GM18873 (cell line): ENCODE results near the gene ING3.
"Not testable (repeated sequence)": the region's sequence is repeated elsewhere in the genome, so short reads cannot be mapped to it uniquely, and the experiment has no call there.

Source experiments
- ATAC-seq: cut with Tn5 transposase; IDR thresholded peaks from one replicate; pipeline ENCODE4 v1.9.1; 2021; ENCODE audit warnings: mild to moderate bottlenecking, moderate library complexity, moderate number of reproducible peaks; ENCODE audit not compliant: unreplicated experiment, low FRiP score

Gene ING3

DNA sequence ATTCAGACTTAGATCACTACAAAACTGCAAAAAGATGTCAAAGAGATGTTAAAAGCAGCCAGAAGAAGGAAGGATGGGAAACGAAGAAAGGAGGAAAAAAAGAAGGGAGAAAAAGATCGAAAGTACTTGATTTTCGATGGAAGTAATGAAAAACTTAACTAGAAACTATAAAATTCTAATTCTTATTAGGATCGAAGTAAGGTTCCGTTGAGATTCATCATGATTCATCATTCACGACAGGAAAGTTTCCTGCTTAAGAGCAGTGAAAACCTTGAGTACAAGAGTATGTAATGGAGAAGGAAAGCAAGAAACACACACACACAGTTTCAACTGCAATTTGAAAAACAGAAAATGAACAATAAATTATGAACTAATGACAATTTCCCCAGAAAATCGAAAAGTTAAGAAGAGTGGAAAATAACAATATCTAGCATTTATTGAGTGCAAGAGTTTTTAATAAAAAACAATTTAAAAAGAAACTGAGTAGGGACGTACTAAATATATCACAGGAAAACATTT, 1.1 kb upstream of the ING3 start:
- ATAC-seq, result no peak

- ATAC-seq, result no peak
Observed at GRCh38 chr7:120949998-120950538, 509 bp upstream of the ING3 start.

- ATAC-seq, result no peak
Observed at GRCh38 chr7:120951309-120951699, 727 bp downstream of the ING3 start.

- ATAC-seq, result no peak
Observed at GRCh38 chr7:120951826-120952225, 1.2 kb downstream of the ING3 start.

DNA sequence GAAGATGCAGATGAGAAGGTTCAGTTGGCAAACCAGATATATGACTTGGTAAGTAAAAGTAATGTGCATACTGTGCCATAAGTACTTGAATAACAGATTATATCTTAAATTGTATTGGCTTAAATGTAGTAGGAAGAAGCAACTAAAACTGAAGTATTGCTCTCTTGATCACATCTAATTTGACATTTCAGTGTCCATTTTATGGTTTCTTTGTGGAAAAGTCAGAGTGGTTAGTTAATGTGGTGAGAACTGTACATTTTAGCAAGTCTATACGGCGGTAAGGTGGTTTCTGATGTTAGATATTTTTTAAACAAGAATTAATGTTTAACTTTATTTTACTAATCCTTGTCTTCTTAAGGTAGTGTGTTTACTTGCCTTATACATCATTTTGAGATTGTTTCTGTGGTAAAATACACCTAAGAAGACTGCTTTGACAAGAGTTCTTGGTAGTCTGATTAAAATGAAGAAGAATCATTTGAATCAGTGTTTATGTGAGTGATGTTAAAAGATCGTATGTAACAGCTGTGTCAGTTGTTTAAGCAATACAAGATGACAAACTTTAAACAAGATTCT, 5.1 kb downstream of the ING3 start:
- ATAC-seq, result peak; percentile 47

GRCh38 chr7:120959929-120960484, 9.4 kb downstream of the ING3 start:
- no peak for ATAC-seq

- ATAC-seq, result no peak
Observed at GRCh38 chr7:120960714-120961113, 10.1 kb downstream of the ING3 start.

DNA sequence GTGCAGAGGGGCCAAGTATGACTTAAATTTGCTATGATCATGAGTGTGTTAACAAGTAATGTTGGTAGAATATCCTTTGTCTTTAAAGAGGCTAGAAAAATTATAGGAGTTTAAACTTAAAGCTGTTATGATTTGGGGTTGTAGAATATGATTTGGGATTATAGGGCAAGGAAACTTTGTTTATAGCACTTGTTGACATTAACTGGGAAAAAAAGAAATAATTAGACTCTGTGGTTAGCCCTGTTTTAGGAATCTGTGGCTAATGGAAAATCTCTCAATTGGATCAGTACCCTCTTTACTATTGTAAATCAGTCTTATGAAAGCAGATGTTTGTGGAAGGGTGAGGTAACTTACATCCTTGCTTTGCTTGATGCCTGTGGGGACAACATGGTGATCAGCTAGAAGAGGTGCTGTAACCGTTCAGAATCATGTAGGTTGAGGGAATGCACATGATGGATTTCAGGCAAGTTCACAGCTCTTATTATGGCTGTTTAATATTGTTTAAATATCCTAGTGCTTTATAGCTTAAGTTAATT, 11.1 kb downstream of the ING3 start:
- no peak for ATAC-seq

DNA sequence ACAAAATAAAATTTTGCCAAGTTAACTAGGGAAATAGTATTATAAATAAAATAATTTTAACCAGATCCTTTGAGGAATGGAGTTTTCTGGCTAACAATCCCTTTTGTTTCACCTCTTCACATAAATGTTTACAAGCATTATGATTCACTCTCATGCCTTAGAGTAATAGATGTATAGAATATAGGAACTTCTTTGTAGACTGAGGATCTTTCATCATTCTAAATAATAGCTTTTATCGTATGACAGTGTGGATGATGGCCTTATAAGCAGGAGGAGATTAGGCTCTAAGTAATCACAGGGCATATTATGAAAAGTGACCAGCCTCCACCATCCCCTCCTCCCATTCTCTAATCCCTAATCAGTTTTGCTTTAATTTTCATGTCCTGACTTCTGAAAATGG, 13.5 kb downstream of the ING3 start:
- no peak for ATAC-seq

DNA sequence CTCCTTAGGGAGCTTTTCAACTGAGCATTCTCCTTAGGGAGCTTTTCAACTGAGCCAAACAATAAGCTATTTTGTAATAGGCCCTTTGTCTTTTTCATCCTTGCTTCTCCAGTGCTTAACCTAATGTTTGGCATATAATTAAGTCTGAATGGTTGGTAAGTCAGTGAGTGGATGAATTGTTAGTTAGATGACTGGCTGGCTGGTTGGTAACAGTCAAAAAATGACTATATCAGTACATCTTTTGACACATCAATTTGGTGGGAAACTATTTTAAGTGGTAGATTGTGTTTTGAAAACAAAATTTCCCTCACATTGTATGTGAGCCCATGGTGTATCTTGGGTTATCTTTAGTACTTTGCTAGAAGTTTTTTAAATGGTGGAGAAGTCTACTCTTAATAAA, 16.4 kb downstream of the ING3 start:
- no peak for ATAC-seq

DNA sequence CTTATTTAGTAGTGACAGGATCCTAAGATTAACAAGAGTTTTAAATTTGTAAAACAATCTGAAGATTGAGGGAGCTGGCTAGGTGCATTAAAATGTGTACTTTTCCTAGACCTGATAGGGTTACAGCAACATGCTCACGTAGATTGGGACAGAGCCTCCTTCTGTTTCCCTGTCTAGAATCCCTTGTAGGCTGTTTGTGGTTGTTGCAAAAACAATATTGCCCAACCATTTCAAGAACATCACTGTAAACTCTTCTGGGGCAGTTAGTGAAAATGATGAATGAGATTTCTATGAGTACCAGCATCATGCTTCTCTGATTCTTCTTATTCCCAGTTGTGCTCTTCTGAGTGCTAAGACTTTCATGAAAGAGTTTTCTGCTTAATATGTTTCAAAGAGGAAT, 23.3 kb downstream of the ING3 start:
- no peak for ATAC-seq

- no peak for ATAC-seq
Observed at GRCh38 chr7:120979765-120980499, 29.4 kb downstream of the ING3 start.

GRCh38 chr7:120981117-120981516, 30.5 kb downstream of the ING3 start:
- no peak for ATAC-seq

GRCh38 chr7:120981888-120982615, 31.5 kb downstream of the ING3 start:
- ATAC-seq, result no peak

- not testable (repeated sequence) for ATAC-seq
Observed at GRCh38 chr7:120983592-120983991, 33.0 kb downstream of the ING3 start.

DNA sequence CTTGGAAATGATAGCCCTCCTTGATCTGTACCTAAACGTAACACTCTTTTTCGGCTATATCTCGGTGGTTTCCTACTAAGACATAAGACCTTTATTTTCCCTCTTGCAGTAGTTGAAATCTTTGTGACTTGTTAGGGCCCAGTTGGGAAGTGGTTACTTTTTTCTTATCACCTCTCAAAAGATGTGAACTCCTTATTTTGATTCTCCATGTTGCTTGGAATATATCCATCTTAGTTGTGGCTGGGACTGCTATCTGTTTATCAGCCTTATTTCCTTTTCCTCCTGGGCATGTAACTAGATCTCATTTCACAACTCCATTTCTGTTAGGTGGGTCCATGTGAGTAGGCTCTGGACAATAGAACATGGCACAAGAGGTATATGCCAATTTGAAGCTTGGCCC, 33.8 kb downstream of the ING3 start:
- ATAC-seq, result no peak

GRCh38 chr7:120985130-120985758, 34.7 kb downstream of the ING3 start:
- no peak for ATAC-seq

DNA sequence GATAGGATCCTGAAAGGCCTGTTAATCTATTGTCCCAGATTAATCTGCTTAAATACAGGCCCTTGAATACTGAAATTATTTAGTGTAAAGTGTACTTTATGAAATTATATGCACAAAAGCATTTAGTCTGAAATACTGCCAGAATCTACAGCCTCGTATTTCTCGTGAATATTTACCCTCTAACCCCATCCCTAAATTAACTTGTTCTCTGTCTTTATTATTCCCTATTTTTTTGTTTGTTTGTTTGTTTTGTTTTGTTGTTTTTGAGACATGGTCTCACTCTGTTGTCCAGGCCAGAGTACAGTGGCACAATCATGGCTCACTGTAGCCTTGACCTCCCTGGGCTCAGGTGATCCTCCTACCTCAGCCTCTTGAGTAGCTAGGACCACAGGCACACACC, 35.3 kb downstream of the ING3 start:
- no peak for ATAC-seq

GRCh38 chr7:120986650-120987049, 36.1 kb downstream of the ING3 start:
- ATAC-seq, result no peak

- ATAC-seq, result no peak
Observed at GRCh38 chr7:120987280-120987679, 36.7 kb downstream of the ING3 start.
